A549 (cell line): ENCODE results near the gene OR52N4.

Experiments used
- CBX2 ChIP-seq: fragments of 200-600 bp; sonication (generic); IDR thresholded peaks from 2 replicates; pipeline ENCODE4 v1.6.1; 2016; ENCODE audit warnings: low read depth, mild to moderate bottlenecking, borderline replicate concordance
- MAFK ChIP-seq: fragments of 450-650 bp; IDR thresholded peaks from 2 replicates; pipeline ENCODE4 v1.6.1; 2014; ENCODE audit not compliant: partially characterized antibody
- NFE2L2 ChIP-seq: fragments of 150-350 bp; conservative IDR thresholded peaks from 2 replicates; pipeline ENCODE4 v1.6.1; 2014; ENCODE audit warnings: low read length
- POLR2A ChIP-seq: IDR thresholded peaks from 2 replicates; pipeline ENCODE4 v1.6.1; 2012; ENCODE audit warnings: mild to moderate bottlenecking, low read length
- RAD21 ChIP-seq, 2 experiments: fragments of >200 bp in 1 of 2; sonication (Bioruptor Twin) in 1 of 2; formaldehyde crosslinking in 1 of 2; IDR thresholded peaks in 1 of 2; conservative IDR thresholded peaks in 1 of 2; 2 replicates in 1 of 2; 3 replicates in 1 of 2; pipeline ENCODE4 v1.6.1; 2012 to 2018; ENCODE audit warnings: inconsistent platforms in 1 of 2
- RCOR1 ChIP-seq: fragments of 150-350 bp; IDR thresholded peaks from 2 replicates; pipeline ENCODE4 v1.6.1; 2014; ENCODE audit warnings: antibody characterized with exemption, low read length, low read depth
- SMC3 ChIP-seq: fragments of >200 bp; sonication (Bioruptor Twin); formaldehyde crosslinking; IDR thresholded peaks from 3 replicates; pipeline ENCODE4 v1.6.1; 2018; ENCODE audit warnings: inconsistent platforms
- TF ChIP-seq, protein P1 (sequence below): fragments of >200 bp; sonication (Bioruptor Twin); formaldehyde crosslinking; IDR thresholded peaks from 3 replicates; pipeline ENCODE4 v1.5.1; 2016
- TF ChIP-seq, protein P2 (sequence below): fragments of 150-350 bp; IDR thresholded peaks from 2 replicates; pipeline ENCODE4 v1.6.1; 2014; ENCODE audit warnings: low read depth, mild to moderate bottlenecking, low read length

DNA sequence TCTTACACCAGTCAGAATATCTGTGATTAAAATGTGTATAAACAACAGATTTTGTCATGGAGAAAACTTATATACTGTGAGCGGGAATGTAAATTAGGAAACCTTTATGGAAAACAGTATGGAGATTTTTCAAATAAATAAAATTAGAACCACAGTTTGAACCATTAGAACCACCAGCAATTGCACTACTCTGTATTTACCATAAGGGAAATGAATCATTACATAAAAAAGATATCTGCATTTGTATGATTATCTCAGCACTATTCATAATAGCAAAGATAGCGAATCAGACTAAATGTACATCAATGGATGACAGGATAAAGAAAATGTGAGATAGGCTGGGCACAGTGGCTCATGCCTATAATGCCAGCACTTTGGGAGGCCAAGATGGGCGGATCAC is 7.4 kb upstream of the OR52N4 start:
- no peak for TF ChIP-seq POLR2A
- TF ChIP-seq, protein P1, sequence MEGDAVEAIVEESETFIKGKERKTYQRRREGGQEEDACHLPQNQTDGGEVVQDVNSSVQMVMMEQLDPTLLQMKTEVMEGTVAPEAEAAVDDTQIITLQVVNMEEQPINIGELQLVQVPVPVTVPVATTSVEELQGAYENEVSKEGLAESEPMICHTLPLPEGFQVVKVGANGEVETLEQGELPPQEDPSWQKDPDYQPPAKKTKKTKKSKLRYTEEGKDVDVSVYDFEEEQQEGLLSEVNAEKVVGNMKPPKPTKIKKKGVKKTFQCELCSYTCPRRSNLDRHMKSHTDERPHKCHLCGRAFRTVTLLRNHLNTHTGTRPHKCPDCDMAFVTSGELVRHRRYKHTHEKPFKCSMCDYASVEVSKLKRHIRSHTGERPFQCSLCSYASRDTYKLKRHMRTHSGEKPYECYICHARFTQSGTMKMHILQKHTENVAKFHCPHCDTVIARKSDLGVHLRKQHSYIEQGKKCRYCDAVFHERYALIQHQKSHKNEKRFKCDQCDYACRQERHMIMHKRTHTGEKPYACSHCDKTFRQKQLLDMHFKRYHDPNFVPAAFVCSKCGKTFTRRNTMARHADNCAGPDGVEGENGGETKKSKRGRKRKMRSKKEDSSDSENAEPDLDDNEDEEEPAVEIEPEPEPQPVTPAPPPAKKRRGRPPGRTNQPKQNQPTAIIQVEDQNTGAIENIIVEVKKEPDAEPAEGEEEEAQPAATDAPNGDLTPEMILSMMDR = no peak
- no peak for TF ChIP-seq RAD21 (conservative IDR thresholded peaks at IDR 0.05 in 1 of 2, IDR thresholded peaks at IDR 0.05 in 1 of 2)
- TF ChIP-seq MAFK = no peak
- no peak for TF ChIP-seq SMC3
- no peak for TF ChIP-seq CBX2
- TF ChIP-seq, protein P2, sequence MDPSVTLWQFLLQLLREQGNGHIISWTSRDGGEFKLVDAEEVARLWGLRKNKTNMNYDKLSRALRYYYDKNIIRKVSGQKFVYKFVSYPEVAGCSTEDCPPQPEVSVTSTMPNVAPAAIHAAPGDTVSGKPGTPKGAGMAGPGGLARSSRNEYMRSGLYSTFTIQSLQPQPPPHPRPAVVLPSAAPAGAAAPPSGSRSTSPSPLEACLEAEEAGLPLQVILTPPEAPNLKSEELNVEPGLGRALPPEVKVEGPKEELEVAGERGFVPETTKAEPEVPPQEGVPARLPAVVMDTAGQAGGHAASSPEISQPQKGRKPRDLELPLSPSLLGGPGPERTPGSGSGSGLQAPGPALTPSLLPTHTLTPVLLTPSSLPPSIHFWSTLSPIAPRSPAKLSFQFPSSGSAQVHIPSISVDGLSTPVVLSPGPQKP = no peak
- TF ChIP-seq NFE2L2 = no peak
- TF ChIP-seq RCOR1 = no peak
